B cell (primary cell): ENCODE data around the gene CAPN11. TPM values are rescaled to one million over a fixed set of nuclear protein-coding genes. Genes with fewer than 3 reads are reported as not detected.

Experiments used
- ATAC-seq: fragments of 200-7000 bp; cut with Tn5 transposase; one replicate; pipeline ENCODE4 v1.10.0; 2021; ENCODE audit warnings: low read depth, mild to moderate bottlenecking, moderate number of reproducible peaks, moderate library complexity
- CTCF ChIA-PET: fragments of 350-600 bp; sonication (Branson Sonifier 250); formaldehyde crosslinking; loops from one replicate; lab custom pipeline; 2021; ENCODE audit warnings: antibody characterized with exemption, inconsistent platforms; lab: Charles Lee
- POLR2A ChIA-PET: fragments of 350-600 bp; sonication (Branson Sonifier 250); formaldehyde crosslinking; loops from one replicate; lab custom pipeline; 2021; ENCODE audit warnings: antibody characterized with exemption; lab: Charles Lee
- DNase-seq: peaks from one replicate; pipeline ENCODE4 v3.0.0; 2013
- H2AFZ ChIP-seq: 2 replicates; pipeline ENCODE4 v1.6.1; 2012; ENCODE audit warnings: mild to moderate bottlenecking, low read depth, low read length; ENCODE audit not compliant: insufficient read depth, poor library complexity, severe bottlenecking
- H3K27ac ChIP-seq, 2 donors: 1 replicate in 1 of 2; 2 replicates in 1 of 2; pipeline ENCODE4 v1.5.1; 2012 to 2013; ENCODE audit warnings: low read length in 2 of 2, mild to moderate bottlenecking in 2 of 2, moderate library complexity in 1 of 2
- H3K27me3 ChIP-seq, 4 experiments: fragments of 200-600 bp in 1 of 4; sonication (generic) in 1 of 4; replicated peaks in 1 of 4; 1 replicate in 2 of 4; 2 replicates in 2 of 4; pipeline versions ENCODE4 v1.6.1 to v1.7.0; 2013 to 2016; ENCODE audit warnings: low read length in 3 of 4, mild to moderate bottlenecking in 2 of 4, mixed read lengths in 1 of 4, moderate library complexity in 1 of 4; ENCODE audit not compliant: insufficient read depth in 4 of 4, control insufficient read depth in 3 of 4; ENCODE audit errors: control extremely low read depth in 1 of 4
- H3K36me3 ChIP-seq, 2 experiments: replicated peaks in 1 of 2; 1 replicate in 1 of 2; 2 replicates in 1 of 2; pipeline versions ENCODE4 v1.6.1 to v1.7.1; 2013; ENCODE audit warnings: low read length in 1 of 2; ENCODE audit not compliant: insufficient read depth in 2 of 2, control insufficient read depth in 1 of 2; ENCODE audit errors: control extremely low read depth in 1 of 2, extremely low read depth in 1 of 2
- H3K4me1 ChIP-seq, 2 donors: fragments of 200-600 bp in 1 of 2; sonication (generic) in 1 of 2; 1 replicate in 1 of 2; 2 replicates in 1 of 2; pipeline versions ENCODE4 v1.5.1 to v1.6.1; 2013 to 2017; ENCODE audit warnings: low read length in 2 of 2; ENCODE audit not compliant: control insufficient read depth in 2 of 2, insufficient read depth in 2 of 2
- H3K4me2 ChIP-seq: replicated peaks from 2 replicates; pipeline ENCODE3; 2012; ENCODE audit warnings: mild to moderate bottlenecking, low read depth, low read length; ENCODE audit not compliant: poor library complexity, severe bottlenecking
- H3K4me3 ChIP-seq, 5 experiments: fragments of 200-600 bp in 1 of 5; sonication (generic) in 1 of 5; 1 replicate in 3 of 5; 2 replicates in 2 of 5; pipeline versions ENCODE4 v1.5.1 to v1.7.0; 2011 to 2016; ENCODE audit warnings: low read length in 4 of 5, mild to moderate bottlenecking in 4 of 5, low read depth in 2 of 5, control low read depth in 1 of 5, moderate library complexity in 1 of 5; ENCODE audit not compliant: insufficient read depth in 1 of 5; ENCODE audit errors: control extremely low read depth in 1 of 5, extremely low read depth in 1 of 5
- H3K79me2 ChIP-seq: fragments of 200-600 bp; sonication (generic); one replicate; pipeline ENCODE4 v1.6.0; 2016; ENCODE audit warnings: low read length; ENCODE audit not compliant: control insufficient read depth, insufficient read depth
- H3K9ac ChIP-seq: fragments of 200-600 bp; sonication (generic); 2 replicates; pipeline ENCODE4 v1.6.1; 2017; ENCODE audit warnings: mild to moderate bottlenecking, low read length, moderate library complexity
- H3K9me3 ChIP-seq, 3 donors: one replicate each; pipeline versions ENCODE4 v1.6.1 to v1.7.1; 2013; ENCODE audit warnings: low read length in 2 of 3; ENCODE audit not compliant: control insufficient read depth in 2 of 3, insufficient read depth in 1 of 3; ENCODE audit errors: control extremely low read depth in 1 of 3
- H4K20me1 ChIP-seq: 2 replicates; pipeline ENCODE4 v1.6.0; 2012; ENCODE audit warnings: mild to moderate bottlenecking, low read length; ENCODE audit not compliant: insufficient read depth, control insufficient read depth, poor library complexity, severe bottlenecking
- H3K27ac Mint-ChIP-seq: one replicate; pipeline ENCODE4 v1.8.0; 2021; ENCODE audit warnings: mixed read lengths
- H3K27me3 Mint-ChIP-seq: one replicate; pipeline ENCODE4 v1.8.0; 2021; ENCODE audit warnings: mixed read lengths
- H3K4me1 Mint-ChIP-seq: one replicate; pipeline ENCODE4 v1.8.0; 2021; ENCODE audit warnings: mixed read lengths
- H3K4me3 Mint-ChIP-seq: one replicate; pipeline ENCODE4 v1.8.0; 2021; ENCODE audit warnings: mixed read lengths
- H3K9me3 Mint-ChIP-seq: one replicate; pipeline ENCODE4 v1.8.0; 2022; ENCODE audit warnings: mixed read lengths; ENCODE audit not compliant: insufficient read depth
- CTCF ChIP-seq: fragments of 200-600 bp; IDR thresholded peaks from one replicate; pipeline ENCODE4 v1.8.0; 2022; ENCODE audit warnings: antibody characterized with exemption, mild to moderate bottlenecking
- EZH2 ChIP-seq: IDR thresholded peaks from 2 replicates; pipeline ENCODE4 v1.6.1; 2012; ENCODE audit warnings: borderline replicate concordance, low read depth, mild to moderate bottlenecking, moderate library complexity, low read length; ENCODE audit not compliant: insufficient read depth, poor library complexity, severe bottlenecking
- WGBS: methylation state at CpG from one replicate; pipeline ENCODE4 v1.1.5; 2013; ENCODE audit warnings: missing lambda C conversion rate; ENCODE audit not compliant: insufficient coverage; 5-methylcytosine and 5-hydroxymethylcytosine counted together
- intact Hi-C: fragments of 100-400 bp; cut with micrococcal nuclease; formaldehyde crosslinking; loops from one replicate; pipeline ENCODE4 v1.10.0; 2022
- polyA plus RNA-seq: library from polyadenylated mRNA; depleted of rRNA; stranded (reverse); fragments of >200 nt; gene quantifications from 2 replicates; pipeline ENCODE4 v1.2.3, GENCODE V29; 2012
- total RNA-seq, 2 donors: library from RNA; stranded (reverse); fragments of 120-200 nt in 1 of 2; gene quantifications; 1 replicate in 1 of 2; 2 replicates in 1 of 2; pipeline versions ENCODE4 v1.2.3 to v1.2.4, GENCODE V29; 2013 to 2022

Gene CAPN11
- total and polyA plus RNA-seq, 2 donors (not counting 1 experiment from before 2014, with no cell fraction given): not detected

DNA sequence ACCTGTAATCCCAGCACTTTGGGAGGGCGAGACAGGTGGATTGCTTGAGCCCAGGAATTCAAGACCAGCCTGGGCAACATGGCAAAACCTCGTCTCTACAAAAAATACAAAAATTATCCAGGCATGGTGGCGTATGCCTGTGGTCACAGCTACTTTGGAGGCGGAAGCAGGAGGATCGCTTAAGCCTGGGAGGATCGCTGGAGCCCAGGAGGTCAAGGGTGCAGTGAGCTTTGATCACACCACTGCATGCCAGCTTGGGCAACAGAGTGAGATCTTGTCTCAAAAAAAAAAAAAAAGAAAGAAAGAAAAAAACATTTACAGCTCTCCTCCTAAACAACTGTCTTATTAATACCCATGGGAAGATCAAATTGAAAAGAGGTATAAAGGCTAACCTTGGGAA lies 49.3 kb downstream of the CAPN11 start:
- H3K9me3 ChIP-seq: no peaks in the 10 kb centered on the region
- no peak for TF ChIP-seq CTCF
- no peak for TF ChIP-seq EZH2
- ChIA-PET CTCF (interaction anchor here (1.0 kb wide), 1 partner anchor 11 kb away, joined by 3 read pairs; no protein-coding TSS in a partner anchor), POLR2A (no interaction called here)
- Mint-ChIP-seq H3K27me3 (peaks cover 10% of the 10 kb centered on the region), H3K27ac (no peak overlapping the region), H3K4me3 (no peak overlapping the region), H3K9me3 (no peaks in the 10 kb centered on the region), H3K4me1 (no peaks in the 10 kb centered on the region)
- H4K20me1 ChIP-seq: no peaks in the 10 kb centered on the region
- no peaks in the 10 kb centered on the region for H3K36me3 ChIP-seq
- H3K4me3 ChIP-seq: no peak overlapping the region
- intact Hi-C loops: no loop called here
- ATAC-seq: no peak
- H3K4me2 ChIP-seq: no peak overlapping the region
- no peak overlapping the region for H3K27ac ChIP-seq
- H3K9ac ChIP-seq: no peak overlapping the region
- no peaks in the 10 kb centered on the region for H3K4me1 ChIP-seq
- no peak overlapping the region for H2AFZ ChIP-seq
- DNase-seq: no peak
- no peaks in the 10 kb centered on the region for H3K79me2 ChIP-seq
- peaks cover 0 to 5% (median 0%) of the 10 kb centered on the region in 4 experiments for H3K27me3 ChIP-seq
- WGBS: 90% methylated on average over 6 of the region's 6 CpGs

DNA sequence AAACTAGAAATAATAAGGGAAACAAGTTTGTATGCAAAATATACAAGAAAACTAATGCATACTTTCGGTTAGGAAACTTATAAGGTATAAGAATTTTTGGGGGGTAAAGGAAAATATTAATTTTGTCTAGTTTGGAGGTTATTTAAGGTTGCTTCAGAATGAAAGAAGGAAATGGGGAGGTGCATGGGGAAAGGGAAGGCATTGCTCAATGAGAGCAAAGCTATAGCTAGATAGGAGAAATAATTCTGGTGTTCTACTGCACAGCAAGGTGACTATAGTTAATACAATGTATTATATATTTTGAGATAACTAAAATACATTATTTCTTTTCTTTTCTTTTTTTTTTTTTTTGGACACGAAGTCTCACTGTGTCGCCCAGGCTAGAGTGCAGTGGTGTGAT lies 52.7 kb downstream of the CAPN11 start:
- H3K9me3 ChIP-seq: no peaks in the 10 kb centered on the region
- H2AFZ ChIP-seq: no peak overlapping the region
- no peaks in the 10 kb centered on the region for H3K79me2 ChIP-seq
- peaks cover 0 to 5% (median 0%) of the 10 kb centered on the region in 4 experiments for H3K27me3 ChIP-seq
- Mint-ChIP-seq H3K4me3 (no peak overlapping the region), H3K9me3 (no peaks in the 10 kb centered on the region), H3K27me3 (peaks cover 5% of the 10 kb centered on the region), H3K27ac (no peak overlapping the region), H3K4me1 (no peaks in the 10 kb centered on the region)
- ChIA-PET POLR2A (interaction anchor here (0.7 kb wide), 1 partner anchor 36 kb away, joined by 6 read pairs; no protein-coding TSS in a partner anchor), CTCF (no interaction called here)
- H3K36me3 ChIP-seq: no peaks in the 10 kb centered on the region
- no peak overlapping the region for H3K4me2 ChIP-seq
- intact Hi-C loops: no loop called here
- DNase-seq (no peak), ATAC-seq (no peak)
- 100% methylated on average over 1 of the region's 3 CpGs for WGBS
- no peak overlapping the region for H3K9ac ChIP-seq
- no peak overlapping the region for H3K27ac ChIP-seq
- H3K4me3 ChIP-seq: no peak overlapping the region
- no peaks in the 10 kb centered on the region for H4K20me1 ChIP-seq
- H3K4me1 ChIP-seq: no peaks in the 10 kb centered on the region
- no peak for TF ChIP-seq CTCF
